IMR-90 (cell line): ENCODE results near the gene DCTN1. TPM values are rescaled to one million over a fixed set of nuclear protein-coding genes. Genes with fewer than 3 reads are reported as not detected.

Experiments
- ATAC-seq: fragments of 200-7000 bp; cut with Tn5 transposase; 2 replicates; pipeline ENCODE4 v1.9.1; 2020; ENCODE audit warnings: low read depth, mild to moderate bottlenecking, moderate library complexity
- BruUV-seq: library from RNA; stranded (reverse); fragments of 400-500 nt; replicated peaks from 2 replicates; lab custom pipeline; 2021; lab: Mats Ljungman, UMichigan
- CTCF ChIA-PET: fragments of 300-600 bp; formaldehyde crosslinking; extraction: SDS; loops from one replicate; lab custom pipeline; 2021; ENCODE audit warnings: antibody characterized with exemption; lab: Yijun Ruan, JAX
- POLR2A ChIA-PET: fragments of 300-600 bp; sonication (Branson Sonifier 250); formaldehyde crosslinking; loops from one replicate; lab custom pipeline; 2022; ENCODE audit warnings: antibody characterized with exemption; ENCODE audit not compliant: unreplicated experiment; lab: Charles Lee
- DNase-seq: peaks from one replicate; pipeline ENCODE4 v3.0.0; 2013
- H2AFZ ChIP-seq: replicated peaks from 2 replicates; pipeline ENCODE3; 2013; ENCODE audit warnings: low read length, mild to moderate bottlenecking; ENCODE audit not compliant: poor library complexity
- H2AK5ac ChIP-seq: 2 replicates; pipeline ENCODE4 v1.6.1; 2013; ENCODE audit warnings: low read depth, low read length, inconsistent platforms
- H2AK9ac ChIP-seq: replicated peaks from 2 replicates; pipeline ENCODE3; 2013; ENCODE audit warnings: mild to moderate bottlenecking, low read depth, low read length, moderate library complexity; ENCODE audit not compliant: poor library complexity
- H2BK120ac ChIP-seq: 2 replicates; pipeline ENCODE4 v1.6.1; 2013; ENCODE audit warnings: low read depth, low read length, inconsistent platforms
- H2BK15ac ChIP-seq: 3 replicates; pipeline ENCODE4 v1.6.1; 2013; ENCODE audit warnings: low read depth, low read length, inconsistent platforms
- H2BK20ac ChIP-seq: 2 replicates; pipeline ENCODE4 v1.6.1; 2013; ENCODE audit warnings: low read depth, mild to moderate bottlenecking, inconsistent platforms, low read length, moderate library complexity
- H2BK5ac ChIP-seq: 2 replicates; pipeline ENCODE4 v1.6.1; 2013; ENCODE audit warnings: mild to moderate bottlenecking, low read depth, low read length, inconsistent platforms; ENCODE audit not compliant: poor library complexity, severe bottlenecking
- H3K14ac ChIP-seq: replicated peaks from 2 replicates; pipeline ENCODE4 v1.6.1; 2013; ENCODE audit warnings: low read depth, low read length, inconsistent platforms
- H3K18ac ChIP-seq: 2 replicates; pipeline ENCODE4 v1.6.1; 2013; ENCODE audit warnings: low read depth, low read length, control low read depth
- H3K23ac ChIP-seq: 2 replicates; pipeline ENCODE4 v1.6.1; 2013; ENCODE audit warnings: low read depth, low read length, inconsistent platforms
- H3K27ac ChIP-seq: 2 replicates; pipeline ENCODE4 v1.5.1; 2013; ENCODE audit warnings: mild to moderate bottlenecking, control low read depth, low read length; ENCODE audit not compliant: insufficient read depth
- H3K27me3 ChIP-seq: 2 replicates; pipeline ENCODE4 v1.6.1; 2013; ENCODE audit warnings: low read length; ENCODE audit not compliant: control insufficient read depth, insufficient read depth
- H3K36me3 ChIP-seq: 2 replicates; pipeline ENCODE4 v1.6.1; 2013; ENCODE audit warnings: low read length, mixed read lengths; ENCODE audit not compliant: control insufficient read depth, insufficient read depth
- H3K4ac ChIP-seq: 2 replicates; pipeline ENCODE4 v1.6.1; 2013; ENCODE audit warnings: low read depth, low read length, inconsistent platforms
- H3K4me1 ChIP-seq: 2 replicates; pipeline ENCODE4 v1.6.1; 2013; ENCODE audit warnings: low read length, mixed read lengths; ENCODE audit not compliant: control insufficient read depth, insufficient read depth
- H3K4me2 ChIP-seq: 2 replicates; pipeline ENCODE4 v1.6.1; 2013; ENCODE audit warnings: low read depth, mild to moderate bottlenecking, control low read depth, low read length, moderate library complexity
- H3K4me3 ChIP-seq: 2 replicates; pipeline ENCODE4 v1.5.1; 2013; ENCODE audit warnings: low read depth, mild to moderate bottlenecking, control low read depth, low read length, moderate library complexity; ENCODE audit not compliant: insufficient read depth
- H3K56ac ChIP-seq: 2 replicates; pipeline ENCODE4 v1.6.1; 2013; ENCODE audit warnings: low read length, inconsistent platforms; ENCODE audit not compliant: insufficient read depth; ENCODE audit errors: extremely low read depth
- H3K79me1 ChIP-seq, 2 experiments: 2 replicates each; pipeline ENCODE4 v1.6.1; 2013; ENCODE audit warnings: low read length in 2 of 2, inconsistent platforms in 1 of 2, low read depth in 1 of 2
- H3K9ac ChIP-seq: 2 replicates; pipeline ENCODE4 v1.6.1; 2013; ENCODE audit warnings: low read depth, low read length, control low read depth
- H3K9me1 ChIP-seq: 2 replicates; pipeline ENCODE4 v1.6.1; 2013; ENCODE audit warnings: low read length, inconsistent platforms; ENCODE audit not compliant: insufficient read depth
- H3K9me3 ChIP-seq: 2 replicates; pipeline ENCODE4 v1.6.1; 2013; ENCODE audit warnings: low read length; ENCODE audit not compliant: control insufficient read depth, insufficient read depth
- H4K20me1 ChIP-seq: 2 replicates; pipeline ENCODE4 v1.6.1; 2013; ENCODE audit warnings: low read length, inconsistent platforms; ENCODE audit not compliant: insufficient read depth
- H4K5ac ChIP-seq: 2 replicates; pipeline ENCODE4 v1.6.1; 2013; ENCODE audit warnings: mild to moderate bottlenecking, low read depth, low read length, control low read depth
- H4K8ac ChIP-seq, 2 experiments: 2 replicates each; pipeline ENCODE4 v1.6.1; 2013; ENCODE audit warnings: low read depth in 2 of 2, low read length in 2 of 2, control low read depth in 1 of 2, inconsistent platforms in 1 of 2
- H4K91ac ChIP-seq: 2 replicates; pipeline ENCODE4 v1.6.1; 2013; ENCODE audit warnings: low read depth, low read length, inconsistent platforms; ENCODE audit not compliant: insufficient read depth
- NFE2L2 ChIP-seq: fragments of 150-350 bp; IDR thresholded peaks from 2 replicates; pipeline ENCODE4 v1.6.1; 2016; ENCODE audit warnings: low read depth, mild to moderate bottlenecking, low read length
- WGBS, 2 experiments: methylation state at CpG; one replicate each; pipeline versions ENCODE4 v1.1.5 to v1.1.7; 2013; ENCODE audit warnings: missing lambda C conversion rate in 2 of 2; ENCODE audit not compliant: insufficient read length in 1 of 2; ENCODE audit errors: extremely low coverage in 2 of 2; 5-methylcytosine and 5-hydroxymethylcytosine counted together
- dilution Hi-C: fragments of 300-500 bp; cut with HindIII; formaldehyde crosslinking; loops from one replicate; pipeline ENCODE4 v1.14.3; 2018; ENCODE audit warnings: low sequenced_read_pairs; ENCODE audit not compliant: unreplicated experiment
- in situ Hi-C: fragments of 300-500 bp; cut with MboI; formaldehyde crosslinking; loops from 3 replicates; pipeline ENCODE4 v1.14.3; 2019; ENCODE audit warnings: low sequenced_read_pairs, inconsistent platforms, mixed read lengths
- intact Hi-C: fragments of 100-400 bp; cut with micrococcal nuclease; formaldehyde crosslinking; loops from 2 replicates; pipeline ENCODE4 v1.10.0; 2022
- polyA plus RNA-seq, 3 experiments: library from polyadenylated mRNA; depleted of rRNA; stranded (reverse); fragments of >200 nt; gene quantifications; 2 replicates each; pipeline ENCODE4 v1.2.3, GENCODE V29; 2012; ENCODE audit warnings: low replicate concordance in 1 of 3
- total RNA-seq: library from RNA; depleted of rRNA; stranded (reverse); fragments of >200 nt; gene quantifications from 2 replicates; pipeline ENCODE4 v1.2.3, GENCODE V29; 2012

Gene DCTN1
- total and polyA plus RNA-seq, 2 of the 4 experiments (the other 2 are of a cell fraction) = 136 to 204 TPM

- WGBS, 2 experiments = no CpG with 5 or more reads among the region's 3 CpGs
Observed at GRCh38 chr2:74332550-74333174, 47.4 kb downstream of the DCTN1 start.

More at GRCh38 chr2:74332550-74333174, 47.4 kb downstream of the DCTN1 start:
- Histone ChIP-seq H3K23ac (no peak overlapping the region), H3K9me1 (peaks cover 4% of the 10 kb centered on the region; the same call in 1 of the 2 replicates), H2AFZ (no peak overlapping the region), H2BK15ac (no peak overlapping the region), H2AK9ac (no peak overlapping the region), H3K56ac (no peak overlapping the region), H3K18ac (no peak overlapping the region), H3K27me3 (peaks cover 13% of the 10 kb centered on the region), H3K79me1 (no peaks in the 10 kb centered on the region), H3K4ac (no peak overlapping the region), H4K20me1 (no peaks in the 10 kb centered on the region), H2BK20ac (no peak overlapping the region), H3K9me3 (no peaks in the 10 kb centered on the region), H3K9ac (no peak overlapping the region), H2AK5ac (no peak overlapping the region), H3K14ac (no peak overlapping the region), H2BK5ac (no peak overlapping the region), H2BK120ac (no peak overlapping the region), H4K5ac (no peak overlapping the region), H3K4me1 (no peaks in the 10 kb centered on the region), H3K36me3 (no peaks in the 10 kb centered on the region), H4K91ac (no peak overlapping the region), H4K8ac (no peak overlapping the region), H3K27ac (no peak overlapping the region), H3K4me3 (no peak overlapping the region), H3K4me2 (no peak overlapping the region)
- TF ChIP-seq NFE2L2 = no peak
- ChIA-PET CTCF (interaction anchor here (1.1 to 3.4 kb wide), 2 partner anchors 8 to 49 kb away, joined by 3 to 34 read pairs; no protein-coding TSS in a partner anchor), POLR2A (no interaction called here)
- BruUV-seq = no TSS peak
- dilution Hi-C loops = no loop called here
- DNase-seq (no peak), ATAC-seq (no peak)
- in situ Hi-C loops = loop anchor here (25.0 kb wide), 1 partner anchor 520 kb away; no protein-coding TSS in a partner anchor
- intact Hi-C loops = loop anchor here (5.0 kb wide), 1 partner anchor 60 kb away; no protein-coding TSS in a partner anchor
